ENCODE data around the gene TMPRSS2. TPM values are rescaled to one million over a fixed set of nuclear protein-coding genes. Genes with fewer than 3 reads are reported as not detected.

Gene TMPRSS2
- polyA plus RNA-seq, 3 donors: 29.0 to 35.8 (median 30.0) TPM

DNA sequence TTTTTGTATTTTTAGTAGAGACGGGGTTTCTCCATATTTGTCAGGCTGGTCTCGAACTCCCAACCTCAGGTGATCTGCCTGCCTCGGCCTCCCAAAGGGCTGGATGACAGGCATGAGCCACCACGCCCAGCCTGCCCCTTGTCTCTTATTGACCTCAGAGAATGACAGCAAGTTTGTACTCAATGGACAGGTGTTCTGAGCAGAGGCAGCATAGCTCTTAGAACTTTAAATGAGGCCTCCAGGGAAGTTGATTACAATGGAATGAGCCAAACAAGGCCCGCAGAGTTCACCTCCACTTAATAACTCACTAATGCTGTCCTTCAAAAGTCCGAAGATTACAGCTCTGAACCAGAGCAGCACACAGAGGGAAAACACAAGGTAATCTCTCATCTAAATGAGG is 10.9 kb downstream of the TMPRSS2 start:
- DNase-seq (ENCODE audit: extremely low read depth in 1 of 11, low read depth in 9 of 11, low spot score in 4 of 11): no peak

DNA sequence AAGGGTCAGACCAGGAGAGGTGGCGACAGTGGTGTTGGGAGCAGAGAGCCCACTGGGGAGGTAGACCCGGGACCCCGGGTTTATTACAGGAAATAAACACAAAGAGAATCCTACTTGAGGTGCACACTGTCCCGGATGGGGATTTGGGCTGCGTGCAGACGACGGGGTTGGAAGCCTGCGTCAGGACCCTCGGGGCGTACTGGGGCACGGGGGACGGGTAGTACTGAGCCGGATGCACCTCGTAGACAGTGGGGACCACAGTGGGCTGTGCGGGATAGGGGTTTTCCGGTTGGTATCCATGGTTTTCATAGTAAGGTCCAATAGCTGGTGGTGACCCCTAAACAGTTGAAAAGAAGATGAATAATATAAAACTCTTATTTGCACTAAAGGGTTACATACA is 13.7 kb downstream of the TMPRSS2 start:
- DNase-seq (ENCODE audit: extremely low read depth in 1 of 11, low read depth in 9 of 11, low spot score in 4 of 11): no peak

DNA sequence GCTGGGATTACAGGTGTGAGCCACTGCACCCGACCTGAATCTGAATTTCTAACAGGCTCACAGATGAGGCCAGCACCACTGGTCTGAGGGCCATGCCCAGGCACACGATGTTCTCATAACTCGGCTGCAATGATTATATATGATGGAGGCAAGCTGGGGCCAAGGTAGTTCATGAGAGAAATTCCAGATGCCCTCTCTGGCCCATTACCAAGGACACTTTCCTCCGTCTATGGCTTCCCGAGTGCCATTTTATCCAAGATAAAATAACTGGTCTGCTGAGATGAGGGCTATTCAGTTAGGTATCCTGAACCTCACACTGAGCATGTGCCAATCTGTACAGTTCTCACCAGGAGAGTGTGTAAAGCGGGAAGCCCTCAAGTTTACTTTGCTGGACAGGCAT is 16.5 kb downstream of the TMPRSS2 start:
- no peak for DNase-seq (ENCODE audit: extremely low read depth in 1 of 11, low read depth in 9 of 11, low spot score in 4 of 11)

DNA sequence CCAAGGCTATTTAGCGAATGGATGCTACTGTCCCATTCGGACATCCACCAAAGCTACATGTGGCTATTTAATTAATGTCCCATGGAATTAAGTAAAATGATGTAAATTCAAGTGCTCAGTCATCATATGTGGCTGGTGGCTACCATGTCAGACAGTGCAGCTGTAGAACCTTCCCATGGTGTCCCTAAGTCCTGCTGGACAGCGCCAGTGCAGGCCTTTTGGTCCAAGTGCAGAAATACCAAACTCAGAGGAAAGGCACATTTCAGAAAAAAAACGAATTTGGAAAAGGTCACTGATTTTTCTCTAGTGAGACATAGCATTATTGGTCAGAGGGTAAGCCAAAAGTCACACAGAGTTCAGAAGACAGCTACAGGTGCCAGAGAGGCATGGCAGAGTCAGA is 17.6 kb downstream of the TMPRSS2 start:
- no peak for DNase-seq (ENCODE audit: extremely low read depth in 1 of 11, low read depth in 9 of 11, low spot score in 4 of 11)

DNA sequence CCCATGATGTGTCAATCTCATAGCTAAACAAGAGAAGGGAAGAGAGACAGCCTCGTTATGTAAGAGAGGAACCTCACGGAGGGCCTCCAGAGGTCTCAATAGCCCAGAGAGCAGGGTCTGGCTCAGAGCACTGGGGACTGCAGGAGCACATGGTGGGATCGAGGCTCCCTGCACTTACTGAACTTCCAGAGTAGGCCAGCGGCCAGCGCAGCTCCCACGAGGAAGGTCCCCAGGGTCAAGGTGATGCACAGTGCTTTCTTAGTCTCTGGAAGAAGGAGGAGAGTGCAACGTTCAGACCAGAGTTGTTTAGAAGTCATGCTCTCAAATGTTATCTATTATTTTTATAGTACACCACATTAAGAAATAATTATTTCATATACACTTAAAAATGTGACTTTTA is 18.6 kb downstream of the TMPRSS2 start:
- DNase-seq (ENCODE audit: extremely low read depth in 1 of 11, low read depth in 9 of 11, low spot score in 4 of 11): no peak

DNA sequence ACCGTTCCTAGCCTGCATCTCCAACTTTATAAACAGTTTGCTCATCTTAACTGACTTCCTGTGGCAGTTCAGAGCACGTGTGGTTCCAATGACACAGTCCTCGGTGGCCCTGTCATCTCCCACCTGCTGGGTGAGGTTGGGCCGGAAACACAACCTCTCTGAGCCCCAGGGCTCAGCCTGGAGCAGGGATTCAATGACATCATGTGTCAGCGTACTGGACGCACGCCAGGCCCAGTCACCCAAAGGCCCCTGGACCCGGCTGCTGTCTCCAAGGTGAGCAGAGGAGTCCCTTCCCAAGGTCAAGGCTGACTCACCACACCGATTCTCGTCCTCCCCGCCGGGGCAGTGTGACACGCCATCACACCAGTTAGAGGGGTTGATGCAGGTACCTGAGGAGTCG is 19.9 kb downstream of the TMPRSS2 start:
- DNase-seq (ENCODE audit: extremely low read depth in 1 of 11, low read depth in 9 of 11, low spot score in 4 of 11): no peak

DNA sequence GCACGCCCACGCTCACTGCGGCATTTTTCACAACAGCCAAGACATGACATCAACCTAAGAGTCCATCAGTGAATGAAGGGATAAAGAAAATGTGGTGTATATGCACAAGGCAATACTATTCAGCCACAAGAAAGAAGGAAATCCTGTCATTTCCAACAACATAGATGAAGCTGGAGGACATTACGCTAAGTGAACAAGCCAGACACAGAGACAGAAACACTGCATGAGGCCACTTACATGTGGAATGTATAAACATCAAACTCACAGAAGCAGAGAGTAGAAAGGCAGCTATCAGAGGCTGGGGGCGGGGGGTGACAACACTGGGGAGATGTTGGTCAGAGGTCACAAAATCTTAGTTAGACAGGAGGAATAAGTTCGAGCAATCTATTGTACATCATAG is 20.9 kb downstream of the TMPRSS2 start:
- DNase-seq (ENCODE audit: extremely low read depth in 1 of 11, low read depth in 9 of 11, low spot score in 4 of 11): no peak

DNA sequence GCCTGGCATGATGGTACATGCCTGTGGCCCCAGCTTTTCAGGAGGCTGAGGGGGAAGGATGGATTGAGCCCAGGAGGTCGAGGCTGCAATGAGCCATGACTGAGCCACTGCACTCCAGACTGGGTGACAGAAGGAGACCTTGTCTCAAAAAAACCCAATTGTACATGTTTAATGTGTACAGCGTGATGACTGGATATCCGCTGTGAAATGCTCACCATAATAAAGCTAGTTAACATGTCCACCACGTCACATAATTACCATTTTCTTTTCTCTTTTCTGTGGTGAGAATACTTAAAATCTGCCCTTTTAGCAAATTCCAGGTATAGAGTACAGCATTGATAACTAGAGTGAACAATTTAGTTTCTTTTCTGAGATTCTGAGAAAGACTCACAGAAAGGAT is 24.0 kb downstream of the TMPRSS2 start:
- DNase-seq (ENCODE audit: extremely low read depth in 1 of 11, low read depth in 9 of 11, low spot score in 4 of 11): no peak

DNA sequence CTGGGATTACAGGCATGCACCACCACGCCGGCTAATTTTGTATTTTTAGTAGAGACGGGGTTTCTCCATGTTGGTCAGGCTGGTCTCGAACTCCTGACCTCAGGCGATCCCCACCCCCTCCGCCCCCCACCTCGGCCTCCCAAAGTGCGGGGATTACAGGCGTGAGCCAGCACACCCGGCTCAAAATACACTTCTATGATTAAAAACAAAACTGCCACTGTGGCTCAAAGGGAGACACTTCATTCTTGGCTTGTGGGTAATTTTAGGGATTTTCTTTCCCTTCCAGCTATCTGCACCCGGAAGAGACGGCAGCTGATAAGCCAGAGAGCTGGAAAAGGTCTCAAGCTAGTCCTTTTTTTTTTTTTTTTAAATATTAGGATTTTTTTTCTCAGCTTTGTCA is 24.5 kb downstream of the TMPRSS2 start:
- DNase-seq (ENCODE audit: extremely low read depth in 1 of 11, low read depth in 9 of 11, low spot score in 4 of 11): no peak

DNA sequence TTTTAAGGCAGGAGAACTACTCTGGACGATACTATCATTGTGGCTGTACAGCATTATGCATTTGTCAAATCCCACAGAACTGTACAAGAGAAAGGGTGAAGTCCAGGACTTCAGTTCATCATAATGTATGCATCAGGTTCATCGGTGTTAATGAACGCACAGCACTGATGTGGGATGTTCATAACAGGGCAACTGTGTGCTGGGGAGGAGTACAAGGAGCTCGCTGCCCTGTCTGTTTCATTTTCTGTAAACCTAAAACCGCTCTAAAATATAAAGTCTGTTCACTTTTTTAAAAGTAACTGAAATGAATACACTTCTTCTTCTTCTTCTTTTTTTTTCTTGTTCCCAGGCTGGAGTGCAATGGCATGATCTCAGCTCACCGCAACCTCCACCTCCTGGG is 25.0 kb downstream of the TMPRSS2 start:
- no peak for DNase-seq (ENCODE audit: extremely low read depth in 1 of 11, low read depth in 9 of 11, low spot score in 4 of 11)

DNA sequence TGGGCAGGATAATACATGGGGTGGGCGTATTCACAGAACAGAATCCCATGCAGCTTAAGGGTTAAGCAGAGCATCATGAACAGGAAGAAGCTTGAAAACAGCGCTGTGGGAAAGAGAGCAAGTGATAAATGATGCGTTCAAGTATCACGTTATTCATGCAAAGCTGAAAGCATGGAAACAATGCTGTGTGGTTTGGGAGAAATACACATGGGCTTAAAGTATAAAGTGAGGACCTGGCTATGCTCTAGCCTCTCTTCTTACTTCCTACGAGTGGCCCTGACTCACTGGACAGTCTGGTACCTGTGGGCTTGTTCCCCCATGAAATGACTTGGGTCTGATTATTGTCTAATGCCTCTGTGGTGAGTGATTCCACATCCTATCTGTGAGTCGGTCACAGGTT is 25.7 kb downstream of the TMPRSS2 start:
- no peak for DNase-seq (ENCODE audit: extremely low read depth in 1 of 11, low read depth in 9 of 11, low spot score in 4 of 11)

DNA sequence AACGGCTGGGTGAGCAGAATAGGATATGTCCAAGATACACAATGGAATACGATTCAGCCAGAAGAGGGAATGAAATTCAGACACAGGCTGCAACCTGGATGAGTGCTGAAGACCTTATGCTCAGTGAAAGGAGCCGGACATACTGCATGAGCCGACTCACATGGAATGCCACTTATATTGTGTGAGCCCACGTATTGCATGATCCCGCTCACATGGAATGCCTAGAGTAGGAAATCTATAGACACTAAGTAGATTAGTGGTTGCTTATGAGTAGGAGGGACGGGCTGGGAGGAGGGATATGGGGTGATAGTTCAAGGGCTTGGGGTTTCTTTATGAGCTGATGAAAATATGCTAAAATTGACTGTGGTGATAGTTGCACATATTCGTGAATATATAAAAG is 26.8 kb downstream of the TMPRSS2 start:
- no peak for DNase-seq (ENCODE audit: extremely low read depth in 1 of 11, low read depth in 9 of 11, low spot score in 4 of 11)

DNA sequence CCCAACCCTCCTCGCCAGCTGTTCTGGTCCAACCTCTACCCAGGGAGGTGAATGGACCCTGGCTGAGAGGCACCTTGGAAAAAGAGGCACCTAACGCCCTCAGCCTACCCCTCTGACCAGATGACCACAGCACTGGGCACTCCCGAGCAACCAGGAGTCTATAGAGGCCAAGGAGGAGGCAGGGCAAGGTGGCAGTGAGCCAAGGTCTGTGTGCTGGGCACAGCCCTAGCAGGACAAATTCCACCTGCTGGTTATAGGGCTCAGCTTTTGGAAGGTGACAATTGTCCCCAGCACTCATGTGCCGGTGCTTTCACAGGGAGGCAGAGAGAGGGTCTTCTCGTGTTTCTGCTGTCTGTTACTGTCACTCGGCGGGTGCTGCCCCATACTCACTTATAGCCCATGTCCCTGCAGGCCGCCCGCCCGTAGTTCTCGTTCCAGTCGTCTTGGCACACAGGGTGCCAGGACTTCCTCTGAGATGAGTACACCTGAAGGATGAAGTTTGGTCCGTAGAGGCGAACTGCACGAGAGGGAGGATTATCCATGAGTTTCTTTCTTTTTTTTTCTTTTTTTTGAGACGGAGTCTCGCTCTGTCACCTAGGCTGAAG is 27.8 kb downstream of the TMPRSS2 start:
- DNase-seq (ENCODE audit: extremely low read depth in 1 of 11, low read depth in 9 of 11, low spot score in 4 of 11): no peak

DNA sequence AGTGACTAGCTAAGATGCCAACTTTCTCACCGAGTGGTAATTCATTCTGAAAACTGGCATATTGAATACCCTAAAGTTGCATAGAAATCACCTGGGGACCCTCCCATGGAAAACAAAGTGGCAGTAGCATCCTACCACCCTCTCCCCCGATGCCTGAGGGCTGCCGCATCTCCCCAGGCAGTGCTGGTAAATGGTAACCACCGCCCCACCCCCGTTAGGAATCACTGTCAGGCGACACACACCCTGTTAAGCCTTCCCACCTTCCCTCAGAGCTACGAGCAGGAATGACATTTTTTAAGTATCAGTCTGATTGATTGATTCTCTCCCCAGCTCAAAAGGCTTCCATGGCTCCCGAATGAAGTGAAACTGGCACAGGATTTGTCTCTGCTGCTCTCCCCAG is 28.3 kb downstream of the TMPRSS2 start:
- no peak for DNase-seq (ENCODE audit: extremely low read depth in 1 of 11, low read depth in 9 of 11, low spot score in 4 of 11)

DNA sequence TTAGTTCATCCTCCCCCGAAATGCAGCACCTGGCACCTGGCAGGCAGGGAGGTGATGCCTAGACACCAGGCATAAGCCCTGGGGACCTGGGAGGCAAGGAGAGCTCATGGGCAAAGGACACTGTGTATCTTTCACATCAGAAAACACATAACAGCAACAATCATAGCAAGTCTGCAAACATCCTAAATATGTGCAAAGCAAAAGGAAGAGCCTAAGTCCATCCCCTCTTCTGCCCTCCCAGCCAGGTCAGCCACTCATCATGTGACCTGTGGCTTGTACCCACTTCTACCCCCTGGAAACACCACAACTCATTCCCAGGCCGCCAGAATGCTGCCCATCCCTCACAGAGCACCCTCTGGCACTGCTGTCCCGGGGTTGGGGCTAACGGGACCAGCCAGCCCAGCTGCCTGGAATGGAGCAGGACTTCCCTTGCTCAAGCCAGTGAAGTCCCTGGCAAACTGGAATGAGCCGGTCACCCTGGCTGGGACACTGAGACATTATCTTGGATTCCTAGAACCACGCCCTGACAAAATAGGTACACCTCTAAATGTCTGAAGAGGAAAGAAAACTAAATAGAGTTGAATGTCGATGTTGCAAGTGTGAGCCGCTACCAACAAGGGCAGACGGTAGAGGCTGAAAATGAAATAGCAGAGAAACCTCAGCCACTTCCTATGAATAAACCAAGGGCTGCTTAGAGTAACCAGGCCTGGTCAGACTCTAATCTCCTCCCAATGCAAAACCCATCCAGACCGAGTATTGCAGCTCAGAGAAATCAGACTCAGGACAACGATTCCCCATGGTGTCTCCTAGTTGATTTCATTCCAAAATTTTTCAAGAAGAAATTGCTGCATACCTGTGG is 29.4 kb downstream of the TMPRSS2 start:
- no peak for DNase-seq (ENCODE audit: extremely low read depth in 1 of 11, low read depth in 9 of 11, low spot score in 4 of 11)

DNA sequence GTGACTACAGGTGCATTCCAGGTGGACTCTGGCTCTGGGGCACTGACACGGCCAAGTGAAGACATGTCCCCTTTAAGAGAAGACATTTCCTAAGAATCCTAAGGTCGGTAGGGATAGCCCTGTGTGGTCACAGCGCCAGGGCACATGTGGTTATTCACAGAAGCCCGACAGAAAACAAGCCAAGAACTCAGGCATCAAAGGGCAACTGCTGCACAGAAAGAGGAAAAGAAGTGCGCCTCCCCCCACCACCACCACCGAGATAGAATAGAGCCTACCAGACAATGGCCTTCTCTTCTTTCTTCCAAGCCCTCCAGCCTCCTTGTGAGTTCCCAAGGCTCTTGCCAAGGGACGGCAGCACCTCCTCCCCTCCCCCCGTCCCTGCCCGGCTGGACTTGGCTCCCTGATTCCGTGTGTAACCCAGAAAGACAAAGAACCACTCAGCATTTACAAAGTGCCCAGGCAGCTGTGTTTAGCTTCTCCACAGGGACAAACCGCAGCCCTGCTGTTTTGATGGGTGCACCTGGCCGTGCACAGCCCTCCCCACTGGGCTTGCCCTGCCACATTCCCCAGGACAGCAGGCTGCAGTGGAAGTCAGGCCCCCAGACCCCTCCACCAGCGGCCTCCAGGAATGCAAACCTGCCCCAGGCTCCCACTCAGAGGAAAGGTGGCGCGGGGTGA is 30.2 kb downstream of the TMPRSS2 start:
- no peak for DNase-seq (ENCODE audit: extremely low read depth in 1 of 11, low read depth in 9 of 11, low spot score in 4 of 11)

DNA sequence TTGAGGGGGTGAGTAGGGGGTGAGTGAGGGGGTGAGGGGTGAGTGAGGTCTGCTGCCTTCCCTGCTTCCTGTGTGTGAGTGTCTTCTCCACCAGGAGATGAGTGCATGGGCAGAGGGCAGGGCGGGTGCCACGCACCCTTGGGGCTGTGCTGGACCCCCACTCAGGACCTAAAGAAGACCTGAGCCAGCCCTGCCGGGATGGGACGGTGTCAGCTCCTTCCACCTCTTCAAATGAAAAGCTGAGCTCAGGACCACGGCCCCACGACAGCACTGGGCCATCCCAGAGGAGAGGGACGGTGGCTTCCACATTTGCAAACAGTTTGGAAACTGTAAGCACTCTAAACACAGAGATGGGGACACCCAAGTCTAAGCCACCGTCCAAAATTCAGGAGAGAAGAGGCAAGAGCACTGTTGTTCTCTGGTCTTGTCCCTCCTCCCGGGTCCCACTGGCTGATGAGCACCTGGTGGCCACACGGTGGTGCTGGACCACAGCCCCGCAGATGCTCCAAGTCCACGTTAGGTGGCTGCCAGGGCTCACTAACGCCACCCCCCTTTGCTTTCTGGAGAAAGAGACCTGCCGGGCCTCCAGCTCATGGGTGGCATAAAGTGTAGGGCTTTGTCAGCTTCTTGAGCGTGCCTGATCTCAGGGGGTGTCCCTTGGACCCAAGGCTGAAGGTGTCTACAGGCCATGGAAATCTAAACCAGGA is 32.1 kb downstream of the TMPRSS2 start:
- DNase-seq (ENCODE audit: extremely low read depth in 1 of 11, low read depth in 9 of 11, low spot score in 4 of 11): no peak

DNA sequence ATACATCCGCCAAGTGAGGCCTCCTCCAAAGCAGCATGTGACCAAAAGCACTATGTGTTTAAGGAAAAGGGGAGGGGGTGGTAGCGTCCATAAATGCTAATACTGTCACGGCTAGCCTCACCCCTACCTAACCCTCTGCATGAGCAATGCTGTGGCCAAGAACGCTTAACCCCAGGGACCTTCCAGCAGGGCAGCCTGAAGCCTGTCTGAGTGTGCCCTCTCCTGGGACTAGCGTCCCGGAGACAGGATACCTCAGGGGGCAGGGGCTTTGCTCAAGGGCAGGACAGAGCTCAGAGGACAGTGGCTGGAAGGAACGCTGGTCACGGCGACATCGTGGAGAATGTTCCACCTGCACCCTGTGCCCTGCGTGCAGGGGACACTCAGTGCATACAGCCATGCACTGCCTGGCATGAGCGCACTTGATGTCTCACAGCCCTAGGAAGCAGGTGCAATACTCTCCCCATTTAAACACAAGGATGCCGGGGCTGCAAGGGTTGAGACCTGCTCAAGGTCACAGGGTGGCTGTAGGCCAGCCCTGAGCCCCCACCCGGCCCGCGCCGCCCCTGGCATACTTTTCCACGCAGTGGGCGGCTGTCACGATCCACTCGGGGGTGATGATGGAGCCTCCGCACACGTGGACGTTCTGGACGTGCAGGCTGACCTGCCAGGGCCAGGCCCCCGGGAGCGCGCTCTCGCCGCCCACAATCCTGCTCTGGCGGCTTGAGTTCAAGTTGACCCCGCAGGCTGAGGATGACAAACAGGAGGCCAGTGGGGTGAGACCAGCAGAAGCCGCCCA is 35.0 kb downstream of the TMPRSS2 start:
- no peak for DNase-seq (ENCODE audit: extremely low read depth in 1 of 11, low read depth in 9 of 11, low spot score in 4 of 11)

DNA sequence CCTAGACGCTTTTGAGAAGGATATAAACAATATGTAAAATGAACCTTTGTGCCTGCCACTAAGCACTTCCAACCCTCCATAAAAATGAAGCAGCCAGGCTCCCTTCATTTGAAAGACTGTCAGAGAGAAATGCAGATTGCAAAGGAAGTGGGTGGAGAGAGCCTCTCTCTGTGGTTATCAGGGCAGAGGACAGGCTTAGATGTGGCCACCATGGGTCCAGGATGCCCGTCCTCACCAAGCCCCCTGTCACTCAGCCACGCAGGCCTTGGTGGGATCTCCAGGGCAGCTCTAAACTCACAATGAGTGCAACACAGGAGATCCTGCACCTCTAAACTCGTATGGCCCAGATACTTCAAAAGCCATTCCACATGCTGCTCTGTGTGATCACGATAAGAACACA is 37.9 kb downstream of the TMPRSS2 start:
- DNase-seq (ENCODE audit: extremely low read depth in 1 of 11, low read depth in 9 of 11, low spot score in 4 of 11): no peak

All from renal cortex interstitium (tissue), 11 donors.